Activated CD4-positive, alpha-beta T cell treated with anti-CD3 and anti-CD28 coated beads, Interleukin-2, amount 50 U/mL, for 16 hours (primary cell): ENCODE results near the gene PSMD3.

ENCODE experiments used
- DNase-seq: peaks from one replicate; pipeline ENCODE4 v3.0.0-alpha.2; 2020

The PSMD3 gene

GRCh38 chr17:40024901-40025300, 44.3 kb downstream of the PSMD3 start:
- DNase-seq, result no peak

- DNase-seq, result no peak
Observed at GRCh38 chr17:40025559-40025958, 45.0 kb downstream of the PSMD3 start.

- DNase-seq, result peak; percentile 40
Observed at GRCh38 chr17:40025991-40026815, 45.6 kb downstream of the PSMD3 start.

GRCh38 chr17:40026816-40027613, 46.4 kb downstream of the PSMD3 start:
- DNase-seq, result peak; percentile 80

GRCh38 chr17:40027614-40028012, 47.0 kb downstream of the PSMD3 start:
- DNase-seq, result no peak

- DNase-seq, result no peak
Observed at GRCh38 chr17:40028595-40028994, 48.0 kb downstream of the PSMD3 start.

GRCh38 chr17:40031706-40032105, 51.1 kb downstream of the PSMD3 start:
- DNase-seq, result no peak

- no peak for DNase-seq
Observed at GRCh38 chr17:40032322-40033320, 52.0 kb downstream of the PSMD3 start.

GRCh38 chr17:40033339-40033738, 52.7 kb downstream of the PSMD3 start:
- no peak for DNase-seq

- no peak for DNase-seq
Observed at GRCh38 chr17:40034426-40035161, 54.0 kb downstream of the PSMD3 start.

- no peak for DNase-seq
Observed at GRCh38 chr17:40035162-40035559, 54.6 kb downstream of the PSMD3 start.

GRCh38 chr17:40038882-40039513, 58.4 kb downstream of the PSMD3 start:
- no peak for DNase-seq

GRCh38 chr17:40041196-40041595, 60.6 kb downstream of the PSMD3 start:
- no peak for DNase-seq
